GM23338 (cell line): Measurements from ENCODE around the gene MLPH. TPM values are rescaled to one million over a fixed set of nuclear protein-coding genes. Genes with fewer than 3 reads are reported as not detected.

Experiments
- ATAC-seq: fragments of 200-7000 bp; cut with Tn5 transposase; 3 replicates; pipeline ENCODE4 v1.9.1; 2020
- DNase-seq: peaks from one replicate; pipeline ENCODE4 v3.0.0-alpha.2; 2015; ENCODE audit warnings: low spot score
- H2AFZ ChIP-seq: fragments of 200-600 bp; sonication (generic); 2 replicates; pipeline ENCODE4 v1.8.0; 2016; ENCODE audit warnings: antibody characterized with exemption, mild to moderate bottlenecking, moderate library complexity
- H3F3A ChIP-seq: fragments of 200-600 bp; sonication (generic); replicated peaks from 2 replicates; pipeline ENCODE4 v1.8.0; 2017; ENCODE audit warnings: antibody characterized with exemption, mixed run types, low read depth
- H3K27ac ChIP-seq: fragments of 200-600 bp; sonication (generic); 2 replicates; pipeline ENCODE4 v1.6.1; 2016; ENCODE audit warnings: low read depth
- H3K27me3 ChIP-seq: fragments of 200-600 bp; sonication (generic); 2 replicates; pipeline ENCODE4 v1.8.0; 2016; ENCODE audit warnings: mild to moderate bottlenecking, mixed run types, moderate library complexity; ENCODE audit not compliant: insufficient read depth
- H3K36me3 ChIP-seq: fragments of 200-600 bp; sonication (generic); 2 replicates; pipeline ENCODE4 v1.8.0; 2016; ENCODE audit warnings: mild to moderate bottlenecking; ENCODE audit not compliant: insufficient read depth
- H3K4me1 ChIP-seq: fragments of 200-600 bp; sonication (generic); 2 replicates; pipeline ENCODE4 v1.8.0; 2016; ENCODE audit warnings: mild to moderate bottlenecking, moderate library complexity; ENCODE audit not compliant: insufficient read depth
- H3K4me2 ChIP-seq: fragments of 200-600 bp; sonication (generic); 2 replicates; pipeline ENCODE4 v1.7.1; 2017; ENCODE audit warnings: mixed run types
- H3K4me3 ChIP-seq: fragments of 200-600 bp; sonication (generic); 2 replicates; pipeline ENCODE4 v1.6.1; 2016; ENCODE audit warnings: mixed run types
- H3K79me2 ChIP-seq: fragments of 200-600 bp; sonication (generic); replicated peaks from 2 replicates; pipeline ENCODE4 v1.8.0; 2017; ENCODE audit warnings: mild to moderate bottlenecking; ENCODE audit not compliant: insufficient read depth
- H3K9me2 ChIP-seq: fragments of 200-600 bp; sonication (generic); 2 replicates; pipeline ENCODE4 v1.8.0; 2017; ENCODE audit not compliant: insufficient read depth
- H4K20me1 ChIP-seq: fragments of 200-600 bp; sonication (generic); replicated peaks from 2 replicates; pipeline ENCODE4 v1.8.0; 2017; ENCODE audit warnings: mild to moderate bottlenecking; ENCODE audit not compliant: insufficient read depth
- H3K27ac Mint-ChIP-seq: 2 replicates; pipeline ENCODE4 v1.8.0; 2020; ENCODE audit warnings: inconsistent platforms, mild to moderate bottlenecking, moderate library complexity, mixed read lengths
- H3K27me3 Mint-ChIP-seq: 3 replicates; pipeline ENCODE4 v1.8.0; 2022; ENCODE audit warnings: low read depth, mild to moderate bottlenecking, moderate library complexity, mixed read lengths, inconsistent platforms; ENCODE audit not compliant: insufficient read depth, poor library complexity
- H3K36me3 Mint-ChIP-seq: 3 replicates; pipeline ENCODE4 v1.8.0; 2021; ENCODE audit warnings: low read depth, mild to moderate bottlenecking, inconsistent platforms, moderate library complexity, mixed read lengths
- H3K4me1 Mint-ChIP-seq: 3 replicates; pipeline ENCODE4 v1.8.0; 2020; ENCODE audit warnings: mild to moderate bottlenecking, inconsistent platforms, mixed read lengths
- H3K4me3 Mint-ChIP-seq: 3 replicates; pipeline ENCODE4 v1.8.0; 2021; ENCODE audit warnings: moderate library complexity, mild to moderate bottlenecking, inconsistent platforms, mixed read lengths
- H3K9me3 Mint-ChIP-seq: 3 replicates; pipeline ENCODE4 v1.8.0; 2020; ENCODE audit warnings: moderate library complexity, mild to moderate bottlenecking, inconsistent platforms, mixed read lengths
- JUNB ChIP-seq: IDR thresholded peaks from one replicate; pipeline ENCODE4 v1.6.1; 2016; ENCODE audit warnings: antibody characterized with exemption; ENCODE audit not compliant: unreplicated experiment
- NANOG ChIP-seq: IDR thresholded peaks from 2 replicates; pipeline ENCODE4 v1.6.1; 2016; ENCODE audit warnings: antibody characterized with exemption, borderline replicate concordance
- STAT1 ChIP-seq: IDR thresholded peaks from one replicate; pipeline ENCODE4 v1.6.1; 2016; ENCODE audit warnings: antibody characterized with exemption; ENCODE audit not compliant: unreplicated experiment
- ZNF331 ChIP-seq: fragments of 250-450 bp; sonication (Bioruptor Pico); IDR thresholded peaks from 2 replicates; pipeline ENCODE4 v1.5.0; 2020; ENCODE audit warnings: low read depth, mild to moderate bottlenecking, moderate library complexity
- polyA plus RNA-seq: library from polyadenylated mRNA; unstranded; fragments of >200 nt; fragmentation: Nextera tagmentation; extraction: Ambion mirVana; gene quantifications from 2 replicates; pipeline ENCODE4 v1.2.1, GENCODE V29; 2016
- total RNA-seq: library from RNA; depleted of rRNA; stranded (reverse); fragments of >200 nt; shearing (Covaris generic); gene quantifications from 2 replicates; pipeline ENCODE4 v1.2.3, GENCODE V29; 2014
- TF ChIP-seq, protein P1 (sequence below): fragments of 250-450 bp; sonication (Bioruptor Pico); IDR thresholded peaks from 2 replicates; pipeline ENCODE4 v1.5.0; 2020; ENCODE audit warnings: mild to moderate bottlenecking, moderate library complexity
- TF ChIP-seq, protein P2 (sequence below), 2 experiments: fragments of 200-600 bp in 1 of 2; sonication (generic) in 1 of 2; conservative IDR thresholded peaks; 2 replicates each; pipeline versions ENCODE4 v1.5.1 to v1.6.1; 2016 to 2017; ENCODE audit warnings: antibody characterized with exemption in 2 of 2, low read depth in 2 of 2, mild to moderate bottlenecking in 2 of 2, moderate library complexity in 1 of 2
- TF ChIP-seq, protein P3 (sequence below): IDR thresholded peaks from 2 replicates; pipeline ENCODE4 v1.6.1; 2016; ENCODE audit warnings: antibody characterized with exemption
- TF ChIP-seq, protein P4 (sequence below): IDR thresholded peaks from one replicate; pipeline ENCODE4 v1.6.1; 2018; ENCODE audit warnings: antibody characterized with exemption; ENCODE audit not compliant: unreplicated experiment

MLPH gene
- total and polyA plus RNA-seq, 2 experiments from 2014 or later: 13.6 to 16.5 TPM

DNA sequence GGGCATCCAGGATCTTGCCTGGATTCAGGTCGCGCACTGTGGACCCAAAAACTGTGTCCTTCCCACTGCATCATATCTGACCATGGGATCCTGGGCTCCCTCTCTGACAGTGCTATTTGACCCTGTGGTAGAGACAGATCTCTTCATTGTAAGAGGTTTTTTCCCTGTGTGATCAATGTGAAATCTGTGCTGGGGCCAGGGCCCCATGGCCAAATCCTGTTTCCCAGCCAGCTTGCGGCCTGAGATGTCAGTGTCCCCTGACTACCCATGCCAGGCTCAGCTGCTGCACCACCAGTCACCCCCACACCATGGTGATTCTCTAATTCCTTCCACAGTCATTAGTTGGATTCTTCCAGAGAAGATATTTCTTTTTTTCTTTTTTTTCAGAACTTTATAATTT, 82.8 kb downstream of the MLPH start (continued):
- TF ChIP-seq, protein P1, sequence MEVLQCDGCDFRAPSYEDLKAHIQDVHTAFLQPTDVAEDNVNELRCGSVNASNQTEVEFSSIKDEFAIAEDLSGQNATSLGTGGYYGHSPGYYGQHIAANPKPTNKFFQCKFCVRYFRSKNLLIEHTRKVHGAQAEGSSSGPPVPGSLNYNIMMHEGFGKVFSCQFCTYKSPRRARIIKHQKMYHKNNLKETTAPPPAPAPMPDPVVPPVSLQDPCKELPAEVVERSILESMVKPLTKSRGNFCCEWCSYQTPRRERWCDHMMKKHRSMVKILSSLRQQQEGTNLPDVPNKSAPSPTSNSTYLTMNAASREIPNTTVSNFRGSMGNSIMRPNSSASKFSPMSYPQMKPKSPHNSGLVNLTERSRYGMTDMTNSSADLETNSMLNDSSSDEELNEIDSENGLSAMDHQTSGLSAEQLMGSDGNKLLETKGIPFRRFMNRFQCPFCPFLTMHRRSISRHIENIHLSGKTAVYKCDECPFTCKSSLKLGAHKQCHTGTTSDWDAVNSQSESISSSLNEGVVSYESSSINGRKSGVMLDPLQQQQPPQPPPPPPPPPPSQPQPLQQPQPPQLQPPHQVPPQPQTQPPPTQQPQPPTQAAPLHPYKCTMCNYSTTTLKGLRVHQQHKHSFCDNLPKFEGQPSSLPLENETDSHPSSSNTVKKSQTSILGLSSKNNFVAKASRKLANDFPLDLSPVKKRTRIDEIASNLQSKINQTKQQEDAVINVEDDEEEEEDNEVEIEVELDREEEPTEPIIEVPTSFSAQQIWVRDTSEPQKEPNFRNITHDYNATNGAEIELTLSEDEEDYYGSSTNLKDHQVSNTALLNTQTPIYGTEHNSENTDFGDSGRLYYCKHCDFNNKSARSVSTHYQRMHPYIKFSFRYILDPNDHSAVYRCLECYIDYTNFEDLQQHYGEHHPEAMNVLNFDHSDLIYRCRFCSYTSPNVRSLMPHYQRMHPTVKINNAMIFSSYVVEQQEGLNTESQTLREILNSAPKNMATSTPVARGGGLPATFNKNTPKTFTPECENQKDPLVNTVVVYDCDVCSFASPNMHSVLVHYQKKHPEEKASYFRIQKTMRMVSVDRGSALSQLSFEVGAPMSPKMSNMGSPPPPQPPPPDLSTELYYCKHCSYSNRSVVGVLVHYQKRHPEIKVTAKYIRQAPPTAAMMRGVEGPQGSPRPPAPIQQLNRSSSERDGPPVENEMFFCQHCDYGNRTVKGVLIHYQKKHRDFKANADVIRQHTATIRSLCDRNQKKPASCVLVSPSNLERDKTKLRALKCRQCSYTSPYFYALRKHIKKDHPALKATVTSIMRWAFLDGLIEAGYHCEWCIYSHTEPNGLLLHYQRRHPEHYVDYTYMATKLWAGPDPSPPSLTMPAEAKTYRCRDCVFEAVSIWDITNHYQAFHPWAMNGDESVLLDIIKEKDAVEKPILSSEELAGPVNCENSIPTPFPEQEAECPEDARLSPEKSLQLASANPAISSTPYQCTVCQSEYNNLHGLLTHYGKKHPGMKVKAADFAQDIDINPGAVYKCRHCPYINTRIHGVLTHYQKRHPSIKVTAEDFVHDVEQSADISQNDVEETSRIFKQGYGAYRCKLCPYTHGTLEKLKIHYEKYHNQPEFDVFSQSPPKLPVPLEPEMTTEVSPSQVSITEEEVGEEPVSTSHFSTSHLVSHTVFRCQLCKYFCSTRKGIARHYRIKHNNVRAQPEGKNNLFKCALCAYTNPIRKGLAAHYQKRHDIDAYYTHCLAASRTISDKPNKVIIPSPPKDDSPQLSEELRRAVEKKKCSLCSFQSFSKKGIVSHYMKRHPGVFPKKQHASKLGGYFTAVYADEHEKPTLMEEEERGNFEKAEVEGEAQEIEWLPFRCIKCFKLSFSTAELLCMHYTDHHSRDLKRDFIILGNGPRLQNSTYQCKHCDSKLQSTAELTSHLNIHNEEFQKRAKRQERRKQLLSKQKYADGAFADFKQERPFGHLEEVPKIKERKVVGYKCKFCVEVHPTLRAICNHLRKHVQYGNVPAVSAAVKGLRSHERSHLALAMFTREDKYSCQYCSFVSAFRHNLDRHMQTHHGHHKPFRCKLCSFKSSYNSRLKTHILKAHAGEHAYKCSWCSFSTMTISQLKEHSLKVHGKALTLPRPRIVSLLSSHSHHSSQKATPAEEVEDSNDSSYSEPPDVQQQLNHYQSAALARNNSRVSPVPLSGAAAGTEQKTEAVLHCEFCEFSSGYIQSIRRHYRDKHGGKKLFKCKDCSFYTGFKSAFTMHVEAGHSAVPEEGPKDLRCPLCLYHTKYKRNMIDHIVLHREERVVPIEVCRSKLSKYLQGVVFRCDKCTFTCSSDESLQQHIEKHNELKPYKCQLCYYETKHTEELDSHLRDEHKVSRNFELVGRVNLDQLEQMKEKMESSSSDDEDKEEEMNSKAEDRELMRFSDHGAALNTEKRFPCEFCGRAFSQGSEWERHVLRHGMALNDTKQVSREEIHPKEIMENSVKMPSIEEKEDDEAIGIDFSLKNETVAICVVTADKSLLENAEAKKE (CRISPR knock-in tag): no peak
- TF ChIP-seq STAT1: no peak

DNA sequence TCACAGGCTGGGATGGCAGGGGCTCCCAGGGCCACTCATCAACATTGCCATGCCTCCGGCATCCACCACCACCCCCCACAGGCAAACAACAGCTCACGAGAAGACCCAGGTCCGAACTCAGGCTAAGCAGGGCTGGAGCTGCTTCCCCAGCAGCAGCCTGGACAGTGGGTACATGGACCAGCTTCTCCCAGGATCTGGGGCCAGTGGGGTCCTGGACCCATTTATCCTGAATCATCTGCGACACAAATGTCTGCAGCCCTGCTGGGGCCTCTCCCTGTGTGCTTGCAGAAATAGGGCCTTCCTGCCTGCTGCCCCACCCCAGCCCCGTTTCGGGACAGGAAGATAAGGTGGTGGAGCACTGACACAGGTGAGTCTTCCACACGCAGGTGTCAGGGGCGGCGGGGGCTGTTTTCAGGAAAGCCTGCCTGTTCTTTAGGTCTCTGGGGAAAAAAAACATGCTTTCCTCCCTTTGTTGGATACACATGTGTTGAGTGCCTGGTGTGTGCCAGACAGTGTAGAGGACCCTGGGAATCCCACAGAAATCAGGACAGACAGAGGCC, 83.8 kb downstream of the MLPH start:
- H3K4me3 ChIP-seq: no peak overlapping the region
- Mint-ChIP-seq H3K27me3 (peaks cover 7% of the 10 kb centered on the region), H3K27ac (no peak overlapping the region), H3K9me3 (peaks cover 4% of the 10 kb centered on the region; the same call in 1 of the 3 replicates), H3K36me3 (no peaks in the 10 kb centered on the region), H3K4me3 (no peak overlapping the region), H3K4me1 (peaks cover 15% of the 10 kb centered on the region)
- DNase-seq (no peak), ATAC-seq (no peak)
- no peak overlapping the region for H2AFZ ChIP-seq
- no peaks in the 10 kb centered on the region for H4K20me1 ChIP-seq
- no peak overlapping the region for H3K4me2 ChIP-seq
- H3K79me2 ChIP-seq: no peaks in the 10 kb centered on the region
- H3K36me3 ChIP-seq: no peaks in the 10 kb centered on the region
- no peak overlapping the region for H3K27ac ChIP-seq
- no peaks in the 10 kb centered on the region for H3K27me3 ChIP-seq
- H3F3A ChIP-seq: no peaks in the 10 kb centered on the region
- H3K9me2 ChIP-seq: no peaks in the 10 kb centered on the region
- H3K4me1 ChIP-seq: peaks cover 6% of the 10 kb centered on the region; the same call in 1 of the 2 replicates
- TF ChIP-seq STAT1: no peak
- no peak for TF ChIP-seq NANOG
- no peak for TF ChIP-seq JUNB
- TF ChIP-seq, protein P2, sequence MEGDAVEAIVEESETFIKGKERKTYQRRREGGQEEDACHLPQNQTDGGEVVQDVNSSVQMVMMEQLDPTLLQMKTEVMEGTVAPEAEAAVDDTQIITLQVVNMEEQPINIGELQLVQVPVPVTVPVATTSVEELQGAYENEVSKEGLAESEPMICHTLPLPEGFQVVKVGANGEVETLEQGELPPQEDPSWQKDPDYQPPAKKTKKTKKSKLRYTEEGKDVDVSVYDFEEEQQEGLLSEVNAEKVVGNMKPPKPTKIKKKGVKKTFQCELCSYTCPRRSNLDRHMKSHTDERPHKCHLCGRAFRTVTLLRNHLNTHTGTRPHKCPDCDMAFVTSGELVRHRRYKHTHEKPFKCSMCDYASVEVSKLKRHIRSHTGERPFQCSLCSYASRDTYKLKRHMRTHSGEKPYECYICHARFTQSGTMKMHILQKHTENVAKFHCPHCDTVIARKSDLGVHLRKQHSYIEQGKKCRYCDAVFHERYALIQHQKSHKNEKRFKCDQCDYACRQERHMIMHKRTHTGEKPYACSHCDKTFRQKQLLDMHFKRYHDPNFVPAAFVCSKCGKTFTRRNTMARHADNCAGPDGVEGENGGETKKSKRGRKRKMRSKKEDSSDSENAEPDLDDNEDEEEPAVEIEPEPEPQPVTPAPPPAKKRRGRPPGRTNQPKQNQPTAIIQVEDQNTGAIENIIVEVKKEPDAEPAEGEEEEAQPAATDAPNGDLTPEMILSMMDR (conservative IDR thresholded peaks at IDR 0.05; ENCODE audit: low read depth in 2 of 2): no peak
- no peak for TF ChIP-seq ZNF331
- TF ChIP-seq, protein P3, sequence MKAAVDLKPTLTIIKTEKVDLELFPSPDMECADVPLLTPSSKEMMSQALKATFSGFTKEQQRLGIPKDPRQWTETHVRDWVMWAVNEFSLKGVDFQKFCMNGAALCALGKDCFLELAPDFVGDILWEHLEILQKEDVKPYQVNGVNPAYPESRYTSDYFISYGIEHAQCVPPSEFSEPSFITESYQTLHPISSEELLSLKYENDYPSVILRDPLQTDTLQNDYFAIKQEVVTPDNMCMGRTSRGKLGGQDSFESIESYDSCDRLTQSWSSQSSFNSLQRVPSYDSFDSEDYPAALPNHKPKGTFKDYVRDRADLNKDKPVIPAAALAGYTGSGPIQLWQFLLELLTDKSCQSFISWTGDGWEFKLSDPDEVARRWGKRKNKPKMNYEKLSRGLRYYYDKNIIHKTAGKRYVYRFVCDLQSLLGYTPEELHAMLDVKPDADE: no peak
- TF ChIP-seq, protein P4, sequence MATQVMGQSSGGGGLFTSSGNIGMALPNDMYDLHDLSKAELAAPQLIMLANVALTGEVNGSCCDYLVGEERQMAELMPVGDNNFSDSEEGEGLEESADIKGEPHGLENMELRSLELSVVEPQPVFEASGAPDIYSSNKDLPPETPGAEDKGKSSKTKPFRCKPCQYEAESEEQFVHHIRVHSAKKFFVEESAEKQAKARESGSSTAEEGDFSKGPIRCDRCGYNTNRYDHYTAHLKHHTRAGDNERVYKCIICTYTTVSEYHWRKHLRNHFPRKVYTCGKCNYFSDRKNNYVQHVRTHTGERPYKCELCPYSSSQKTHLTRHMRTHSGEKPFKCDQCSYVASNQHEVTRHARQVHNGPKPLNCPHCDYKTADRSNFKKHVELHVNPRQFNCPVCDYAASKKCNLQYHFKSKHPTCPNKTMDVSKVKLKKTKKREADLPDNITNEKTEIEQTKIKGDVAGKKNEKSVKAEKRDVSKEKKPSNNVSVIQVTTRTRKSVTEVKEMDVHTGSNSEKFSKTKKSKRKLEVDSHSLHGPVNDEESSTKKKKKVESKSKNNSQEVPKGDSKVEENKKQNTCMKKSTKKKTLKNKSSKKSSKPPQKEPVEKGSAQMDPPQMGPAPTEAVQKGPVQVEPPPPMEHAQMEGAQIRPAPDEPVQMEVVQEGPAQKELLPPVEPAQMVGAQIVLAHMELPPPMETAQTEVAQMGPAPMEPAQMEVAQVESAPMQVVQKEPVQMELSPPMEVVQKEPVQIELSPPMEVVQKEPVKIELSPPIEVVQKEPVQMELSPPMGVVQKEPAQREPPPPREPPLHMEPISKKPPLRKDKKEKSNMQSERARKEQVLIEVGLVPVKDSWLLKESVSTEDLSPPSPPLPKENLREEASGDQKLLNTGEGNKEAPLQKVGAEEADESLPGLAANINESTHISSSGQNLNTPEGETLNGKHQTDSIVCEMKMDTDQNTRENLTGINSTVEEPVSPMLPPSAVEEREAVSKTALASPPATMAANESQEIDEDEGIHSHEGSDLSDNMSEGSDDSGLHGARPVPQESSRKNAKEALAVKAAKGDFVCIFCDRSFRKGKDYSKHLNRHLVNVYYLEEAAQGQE: no peak
